Embryonic facial prominence (tissue), 1 donor: ENCODE measurements around the gene RASGRF2.
"Not testable (repeated sequence)": the region's sequence is repeated elsewhere in the genome, so short reads cannot be mapped to it uniquely, and the experiment has no call there.

Experiments
- DNase-seq: peaks from one replicate; pipeline ENCODE4 v3.0.0-alpha.2; 2016; ENCODE audit errors: extremely low spot score

Gene RASGRF2

DNA sequence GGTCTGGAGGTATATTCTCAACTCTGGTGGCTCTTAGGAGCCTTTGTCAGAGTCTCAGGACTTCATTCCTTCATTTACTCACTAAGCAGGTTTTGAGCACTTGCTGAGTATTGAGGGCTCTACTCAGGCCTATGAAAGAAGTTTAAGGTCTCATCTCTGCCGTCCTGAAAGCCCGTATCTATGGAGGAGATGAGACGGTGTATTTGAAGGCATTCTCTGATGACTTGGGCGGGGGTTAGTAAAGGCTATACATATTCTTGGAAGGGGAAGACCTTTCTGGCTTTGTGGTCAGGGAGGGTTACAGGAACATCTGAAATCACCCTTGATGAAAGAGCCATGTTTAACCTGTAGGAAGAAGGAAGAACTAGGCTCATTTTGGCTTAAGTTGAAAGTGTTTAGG, 21.9 kb downstream of the RASGRF2 start:
- DNase-seq, result no peak

GRCh38 chr5:80985600-80986228, 25.6 kb downstream of the RASGRF2 start:
- no peak for DNase-seq

DNA sequence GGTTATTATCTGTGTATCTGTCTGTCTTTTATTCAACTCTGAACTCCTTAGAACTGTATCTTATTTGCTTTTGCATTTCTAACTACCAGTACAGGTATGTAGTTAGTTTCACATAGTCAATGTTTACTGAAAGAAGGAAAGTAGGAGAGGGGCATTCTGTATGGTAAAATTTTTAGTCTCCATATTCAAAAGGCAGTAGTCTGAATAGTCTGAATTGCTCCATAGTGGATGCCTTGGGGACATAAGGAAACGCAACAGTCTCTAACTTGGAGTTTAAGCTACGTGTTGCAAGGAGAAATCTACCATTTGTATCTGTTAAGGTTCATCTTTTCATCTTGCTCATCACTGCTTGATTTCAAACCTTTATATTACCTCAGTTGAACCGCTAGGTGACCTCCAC, 26.2 kb downstream of the RASGRF2 start:
- DNase-seq, result no peak

DNA sequence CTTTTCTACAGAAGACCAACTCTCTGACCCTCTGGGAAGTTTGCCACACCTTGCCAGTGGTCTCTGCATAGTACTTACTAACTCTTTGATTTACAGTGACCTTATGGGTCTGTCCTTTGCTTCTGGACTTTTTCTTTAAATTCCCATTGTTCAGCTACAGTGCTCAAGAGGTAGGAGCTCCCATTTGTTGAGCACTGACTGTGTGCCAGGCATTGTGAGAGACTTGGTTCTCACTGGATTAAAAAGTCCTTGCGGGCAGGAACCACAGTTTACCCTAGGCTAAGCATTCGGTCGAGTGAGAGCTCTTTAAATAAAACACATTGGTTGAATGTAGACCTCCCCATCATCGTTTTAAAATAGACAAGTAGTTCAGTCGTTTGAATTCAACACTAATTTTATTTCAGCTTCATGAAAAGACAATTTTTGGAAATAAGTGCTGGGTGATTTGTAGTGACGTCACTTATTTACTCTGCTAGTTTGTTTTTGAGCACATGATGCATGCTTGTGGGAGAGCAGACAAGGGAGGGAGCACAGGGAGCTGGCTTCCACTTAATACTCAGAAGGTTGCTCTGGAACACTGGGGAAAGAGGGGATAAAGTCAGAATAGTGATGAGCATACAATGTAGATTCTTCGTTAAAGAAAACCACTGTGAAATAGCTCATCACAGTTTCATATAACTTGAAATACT, 27.1 kb downstream of the RASGRF2 start:
- no peak for DNase-seq

DNA sequence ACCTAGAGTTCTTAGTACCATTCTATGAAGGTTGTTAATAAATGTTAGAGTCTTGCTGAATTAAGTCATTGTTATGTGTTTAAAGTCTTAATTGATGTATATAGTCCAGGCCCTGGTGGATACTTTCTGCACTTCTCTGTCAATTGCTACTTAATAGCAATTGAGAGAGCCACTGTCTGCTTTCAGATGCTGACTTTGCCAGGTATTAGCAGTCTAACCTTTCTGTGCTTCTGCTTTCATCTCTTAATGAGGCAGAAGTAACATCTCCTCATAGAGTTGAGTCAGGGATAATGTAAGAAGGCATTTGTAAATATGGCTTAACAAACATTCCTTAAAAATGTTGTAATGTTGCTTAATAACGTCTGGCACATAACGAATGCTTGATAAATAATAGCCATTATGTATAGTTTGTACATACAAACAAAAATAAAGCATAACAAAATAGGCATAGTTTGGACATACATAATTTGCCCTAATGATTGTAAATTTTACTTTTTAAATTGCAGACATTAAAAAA, 28.3 kb downstream of the RASGRF2 start:
- no peak for DNase-seq

GRCh38 chr5:80989883-80990282, 29.7 kb downstream of the RASGRF2 start:
- DNase-seq, result no peak

GRCh38 chr5:80990527-80990926, 30.4 kb downstream of the RASGRF2 start:
- DNase-seq, result no peak

- no peak for DNase-seq
Measured at GRCh38 chr5:80990971-80991370, 30.8 kb downstream of the RASGRF2 start.

GRCh38 chr5:80995908-80996307, 35.7 kb downstream of the RASGRF2 start:
- DNase-seq, result no peak

DNA sequence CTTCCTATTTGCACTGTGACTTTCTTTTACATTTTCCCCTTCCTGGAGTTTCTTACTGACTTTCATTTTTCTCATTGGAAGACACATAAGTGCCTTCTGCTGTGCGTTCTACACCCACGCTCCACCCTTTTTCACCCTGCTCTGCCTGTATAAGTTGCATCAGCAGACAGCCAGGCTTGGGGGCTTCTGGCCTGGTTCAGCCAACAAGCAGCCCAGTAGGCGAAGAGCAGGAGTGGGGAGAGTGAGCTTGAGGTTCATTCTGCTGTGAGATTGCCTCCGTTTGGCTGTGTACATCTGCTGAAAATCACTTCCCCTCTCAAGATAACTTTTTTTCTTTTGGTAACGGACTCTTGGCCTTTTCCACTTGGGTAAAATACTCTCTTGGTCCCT, 38.4 kb downstream of the RASGRF2 start:
- no peak for DNase-seq

DNA sequence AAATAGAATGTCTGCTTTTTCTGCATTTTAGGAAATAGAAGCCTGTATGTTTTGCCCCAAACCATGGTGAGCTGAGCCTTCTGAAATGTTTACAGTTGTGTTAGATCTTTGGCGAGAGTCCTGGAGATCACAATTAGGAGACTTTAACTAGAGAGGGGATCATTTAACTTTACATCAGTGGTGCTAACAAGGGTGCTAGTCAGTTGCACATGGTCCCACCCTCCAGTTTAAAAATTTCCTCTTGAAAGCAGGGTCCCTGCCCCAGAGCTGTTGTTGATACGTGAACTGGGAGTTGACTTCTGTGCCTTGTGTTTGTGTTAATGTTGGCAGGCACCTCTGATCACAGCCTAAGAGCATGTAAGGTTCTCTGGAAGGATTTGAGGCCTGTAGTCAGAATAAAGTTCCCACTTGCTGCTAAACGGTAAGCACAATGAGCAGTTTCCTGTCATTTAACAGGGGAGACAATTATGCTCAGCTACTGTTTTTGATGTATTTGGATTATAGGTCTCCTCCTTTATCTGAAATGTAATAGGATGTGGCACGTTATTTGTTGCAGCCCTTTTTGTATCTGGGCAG, 43.7 kb downstream of the RASGRF2 start:
- DNase-seq, result no peak

GRCh38 chr5:81005708-81006107, 45.5 kb downstream of the RASGRF2 start:
- no peak for DNase-seq

DNA sequence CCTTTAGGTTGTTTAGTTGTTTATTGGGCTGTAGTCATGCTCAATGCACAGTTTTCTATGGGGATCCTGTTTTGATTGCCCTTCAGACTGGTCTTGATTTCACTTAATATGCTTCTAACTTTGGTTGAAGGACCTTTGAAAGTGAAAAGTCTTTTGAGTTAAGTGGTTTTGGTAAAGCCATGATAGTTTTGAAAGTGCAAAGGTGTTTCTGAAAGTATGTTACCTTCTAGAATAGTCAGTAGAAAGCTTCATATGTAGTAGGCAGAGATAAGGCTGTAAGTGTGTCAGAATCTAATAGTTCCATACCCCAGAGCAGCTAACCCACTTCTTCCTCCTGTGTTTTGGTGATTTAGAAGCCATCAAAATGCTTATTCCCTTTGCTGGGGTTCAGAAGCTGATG, 46.1 kb downstream of the RASGRF2 start:
- DNase-seq, result no peak

- DNase-seq, result no peak
Measured at GRCh38 chr5:81006947-81007636, 46.9 kb downstream of the RASGRF2 start.

- DNase-seq, result no peak
Measured at GRCh38 chr5:81007637-81008027, 47.5 kb downstream of the RASGRF2 start.

DNA sequence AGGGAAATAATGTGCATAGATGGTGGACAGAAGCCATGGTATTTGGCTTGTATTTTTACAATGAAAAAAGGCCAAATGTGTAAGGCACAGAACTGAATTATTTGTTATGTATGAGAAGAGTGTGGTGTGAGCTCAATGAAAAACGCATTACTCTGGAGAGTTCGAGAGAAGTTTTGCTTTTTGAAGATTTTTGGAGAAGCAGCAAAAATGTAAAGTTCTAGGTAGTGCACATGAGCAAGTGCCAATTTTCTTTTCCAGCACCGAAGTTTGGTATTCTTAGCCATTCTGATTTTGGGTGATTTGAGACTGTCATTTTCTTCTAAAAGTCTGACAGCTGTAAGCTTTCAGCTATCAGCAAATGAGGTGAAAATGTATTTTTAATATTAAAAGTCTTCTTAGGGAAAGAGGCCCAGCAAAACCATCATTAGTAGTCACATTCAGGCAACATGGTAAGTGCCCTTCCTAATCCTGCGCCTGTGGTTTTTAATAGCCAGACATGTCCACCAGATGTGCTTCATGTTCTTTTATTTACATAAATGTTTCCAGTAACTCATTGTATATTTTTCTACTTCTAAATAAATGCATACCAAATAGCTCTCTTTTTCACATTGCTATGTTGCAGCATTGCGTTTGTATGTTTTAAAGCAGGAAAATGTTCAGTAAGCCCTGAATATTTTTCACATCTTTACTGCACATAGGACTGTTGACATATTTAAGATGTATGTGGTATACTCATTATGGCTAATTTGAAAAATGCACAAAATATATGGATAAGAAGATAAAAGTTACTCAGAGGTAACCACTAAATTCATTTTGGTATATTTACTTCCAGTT, 50.4 kb downstream of the RASGRF2 start:
- no peak for DNase-seq

GRCh38 chr5:81014348-81014747, 54.2 kb downstream of the RASGRF2 start:
- DNase-seq, result no peak

GRCh38 chr5:81016116-81016515, 56.0 kb downstream of the RASGRF2 start:
- DNase-seq, result no peak

- no peak for DNase-seq
Measured at GRCh38 chr5:81017320-81017719, 57.2 kb downstream of the RASGRF2 start.

DNA sequence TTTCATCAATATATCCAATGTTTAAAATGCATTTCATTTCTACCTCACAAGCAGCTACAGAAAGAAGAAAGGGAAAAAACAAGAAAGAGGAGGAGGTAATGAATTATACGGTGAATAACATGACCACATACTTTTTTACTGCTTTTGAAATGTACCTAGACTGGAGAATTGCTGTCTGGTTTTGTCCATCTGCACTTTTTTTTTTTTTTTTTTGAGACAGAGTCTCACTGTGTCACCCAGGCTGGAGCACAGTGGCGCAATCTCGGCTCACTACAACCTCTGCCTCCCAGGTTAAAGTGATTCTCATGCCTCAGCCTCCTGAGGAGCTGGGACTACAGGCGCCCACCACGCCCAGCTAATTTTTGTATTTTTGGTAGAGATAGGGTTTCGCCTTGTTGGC, 58.4 kb downstream of the RASGRF2 start:
- not testable (repeated sequence) for DNase-seq

DNA sequence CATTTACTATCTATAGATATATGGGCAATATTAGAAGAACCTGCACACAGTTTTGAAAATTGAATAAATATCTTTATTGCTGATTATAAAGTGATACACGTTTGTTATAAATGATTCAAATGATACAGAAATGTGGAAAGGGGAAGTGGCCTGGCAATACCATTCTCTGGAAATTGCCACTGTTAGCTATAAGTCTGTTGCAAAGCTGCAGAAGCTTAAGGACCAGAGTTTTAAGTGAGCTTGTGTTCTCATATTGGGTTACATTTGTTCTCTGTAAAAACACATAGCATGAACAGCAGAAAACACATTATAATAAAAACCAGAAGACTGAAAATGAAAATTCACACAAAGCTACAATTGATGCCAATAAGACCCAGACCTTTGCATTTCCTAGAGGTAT, 59.6 kb downstream of the RASGRF2 start:
- DNase-seq, result no peak
